Gastroesophageal sphincter (tissue), 4 donors: ENCODE data around the gene PLCL1. TPM values are rescaled to one million over a fixed set of nuclear protein-coding genes. Genes with fewer than 3 reads are reported as not detected.

Experiments
- ATAC-seq: fragments of 150-250 bp; one replicate; pipeline ENCODE4 v1.9.1; 2016; ENCODE audit warnings: mild to moderate bottlenecking, moderate library complexity
- H3K27ac ChIP-seq, 4 donors: fragments of 200-600 bp; sonication (generic) in 3 of 4; 1 replicate in 3 of 4; 2 replicates in 1 of 4; pipeline ENCODE4 v1.5.1; 2016 to 2019
- H3K27me3 ChIP-seq: fragments of 200-600 bp; sonication (generic); one replicate; pipeline ENCODE4 v1.5.1; 2019
- H3K36me3 ChIP-seq, 2 donors: fragments of 200-600 bp; sonication (generic); one replicate each; pipeline ENCODE4 v1.5.1; 2019; ENCODE audit warnings: control low read depth in 1 of 2
- H3K4me1 ChIP-seq, 3 donors: fragments of 200-600 bp; sonication (generic); 1 replicate in 2 of 3; 2 replicates in 1 of 3; pipeline ENCODE4 v1.5.1; 2016 to 2019; ENCODE audit warnings: control low read depth in 2 of 3
- H3K4me3 ChIP-seq, 2 donors: fragments of 200-600 bp; sonication (generic); one replicate each; pipeline ENCODE4 v1.5.1; 2019; ENCODE audit warnings: mild to moderate bottlenecking in 1 of 2, moderate library complexity in 1 of 2
- H3K9me3 ChIP-seq, 3 donors: fragments of 200-600 bp; sonication (generic); one replicate each; pipeline ENCODE4 v1.5.1; 2017 to 2019; ENCODE audit warnings: control low read depth in 2 of 3
- CTCF ChIP-seq, 4 experiments: fragments of 200-600 bp in 2 of 4; fragments of 450-650 bp in 2 of 4; sonication (generic) in 1 of 4; IDR thresholded peaks; one replicate each; pipeline ENCODE4 v1.5.1; 2017 to 2019; ENCODE audit warnings: antibody characterized with exemption in 4 of 4, mild to moderate bottlenecking in 2 of 4, moderate library complexity in 2 of 4
- EP300 ChIP-seq: sonication (generic); formaldehyde crosslinking; IDR thresholded peaks from one replicate; pipeline ENCODE4 v1.6.1; 2017; ENCODE audit warnings: antibody characterized with exemption, mild to moderate bottlenecking
- POLR2A ChIP-seq, 2 donors: fragments of 450-650 bp; IDR thresholded peaks; one replicate each; pipeline ENCODE4 v1.6.1; 2017; ENCODE audit warnings: antibody characterized with exemption in 2 of 2, mild to moderate bottlenecking in 2 of 2, moderate library complexity in 1 of 2
- POLR2AphosphoS5 ChIP-seq: sonication (generic); formaldehyde crosslinking; IDR thresholded peaks from one replicate; pipeline ENCODE4 v1.6.1; 2017; ENCODE audit warnings: antibody characterized with exemption
- WGBS, 2 donors: methylation state at CpG; one replicate each; pipeline ENCODE4 v1.1.5; 2018; ENCODE audit warnings: low coverage in 1 of 2; 5-methylcytosine and 5-hydroxymethylcytosine counted together
- total RNA-seq, 4 donors: library from RNA; depleted of rRNA; stranded (reverse); fragments of >200 nt; gene quantifications; one replicate each; pipeline ENCODE4 v1.1.0, GENCODE V29; 2016

PLCL1 gene
- total RNA-seq, 4 donors from 2014 or later = 23.4 to 89.2 (median 47.4) TPM

GRCh38 chr2:198165289-198165688 is 360.9 kb downstream of the PLCL1 start:
- no peak for ATAC-seq
- H3K4me3 ChIP-seq = no peak overlapping the region
- TF ChIP-seq POLR2A (IDR thresholded peaks at IDR 0.05) (no peak), CTCF (IDR thresholded peaks at IDR 0.05) (no peak), POLR2AphosphoS5 (no peak)
- no peaks in the 10 kb centered on the region for H3K36me3 ChIP-seq
- no peaks in the 10 kb centered on the region for H3K27me3 ChIP-seq
- no peak overlapping the region for H3K27ac ChIP-seq
- no peaks in the 10 kb centered on the region for H3K4me1 ChIP-seq
- no peaks in the 10 kb centered on the region for H3K9me3 ChIP-seq
- WGBS, 2 donors = 85 to 92% methylated on average over 4 of the region's 4 CpGs

- Histone ChIP-seq H3K4me1 (no peaks in the 10 kb centered on the region), H3K4me3 (no peak overlapping the region), H3K36me3 (no peaks in the 10 kb centered on the region), H3K9me3 (no peaks in the 10 kb centered on the region), H3K27ac (no peak overlapping the region), H3K27me3 (no peaks in the 10 kb centered on the region)
- TF ChIP-seq POLR2A (IDR thresholded peaks at IDR 0.05) (no peak), EP300 (no peak), CTCF (IDR thresholded peaks at IDR 0.05) (no peak), POLR2AphosphoS5 (no peak)
- no peak for ATAC-seq
- WGBS, 2 donors = 68 to 76% methylated on average over 2 of the region's 2 CpGs
Observed at GRCh38 chr2:198167346-198167745, 363.0 kb downstream of the PLCL1 start.

GRCh38 chr2:198168651-198169050 is 364.3 kb downstream of the PLCL1 start:
- Histone ChIP-seq H3K27me3 (no peaks in the 10 kb centered on the region), H3K27ac (no peak overlapping the region), H3K9me3 (no peaks in the 10 kb centered on the region), H3K36me3 (no peaks in the 10 kb centered on the region), H3K4me3 (no peak overlapping the region), H3K4me1 (peaks cover 0 to 8% (median 0%) of the 10 kb centered on the region in 3 donors)
- WGBS, 2 donors = 83 to 100% methylated on average over 1 of the region's 1 CpG
- TF ChIP-seq POLR2A (IDR thresholded peaks at IDR 0.05) (no peak), CTCF (IDR thresholded peaks at IDR 0.05) (no peak)
- ATAC-seq = no peak

GRCh38 chr2:198173242-198173641 is 368.8 kb downstream of the PLCL1 start:
- Histone ChIP-seq H3K27ac (peak overlapping the region in 1 of 4 donors; percentile 64), H3K4me1 (peaks cover 0 to 8% (median 0%) of the 10 kb centered on the region in 3 donors), H3K36me3 (no peaks in the 10 kb centered on the region), H3K27me3 (no peaks in the 10 kb centered on the region), H3K4me3 (no peak overlapping the region), H3K9me3 (peaks cover 0 to 6% (median 0%) of the 10 kb centered on the region in 3 donors)
- peak in 1 of 4 experiments; percentile 60 for TF ChIP-seq CTCF (IDR thresholded peaks at IDR 0.05)
- TF ChIP-seq EP300 = no peak
- no peak for TF ChIP-seq POLR2A (IDR thresholded peaks at IDR 0.05)
- TF ChIP-seq POLR2AphosphoS5 = peak; percentile 84
- ATAC-seq = peak; percentile 74
- WGBS, 2 donors = 6 to 20% methylated on average over 6 of the region's 6 CpGs

- Histone ChIP-seq H3K36me3 (no peaks in the 10 kb centered on the region), H3K27ac (peak overlapping the region in 1 of 4 donors; percentile 64), H3K4me3 (no peak overlapping the region), H3K4me1 (peaks cover 0 to 8% (median 0%) of the 10 kb centered on the region in 3 donors), H3K9me3 (peaks cover 0 to 6% (median 0%) of the 10 kb centered on the region in 3 donors), H3K27me3 (no peaks in the 10 kb centered on the region)
- WGBS, 2 donors = 80 to 82% methylated on average over 2 of the region's 2 CpGs
- TF ChIP-seq POLR2AphosphoS5 (no peak), EP300 (no peak), CTCF (IDR thresholded peaks at IDR 0.05) (no peak), POLR2A (IDR thresholded peaks at IDR 0.05) (no peak)
- ATAC-seq = no peak
Observed at GRCh38 chr2:198173864-198174263, 369.5 kb downstream of the PLCL1 start.
